GM12801 (cell line): ENCODE results near the gene BRCA1.

Experiments
- TF ChIP-seq, protein P1 (sequence below): IDR thresholded peaks from one replicate; pipeline ENCODE4 v1.5.1; 2011; ENCODE audit warnings: control low read depth; ENCODE audit not compliant: insufficient read length; ENCODE audit errors: extremely low read depth

BRCA1 gene

DNA sequence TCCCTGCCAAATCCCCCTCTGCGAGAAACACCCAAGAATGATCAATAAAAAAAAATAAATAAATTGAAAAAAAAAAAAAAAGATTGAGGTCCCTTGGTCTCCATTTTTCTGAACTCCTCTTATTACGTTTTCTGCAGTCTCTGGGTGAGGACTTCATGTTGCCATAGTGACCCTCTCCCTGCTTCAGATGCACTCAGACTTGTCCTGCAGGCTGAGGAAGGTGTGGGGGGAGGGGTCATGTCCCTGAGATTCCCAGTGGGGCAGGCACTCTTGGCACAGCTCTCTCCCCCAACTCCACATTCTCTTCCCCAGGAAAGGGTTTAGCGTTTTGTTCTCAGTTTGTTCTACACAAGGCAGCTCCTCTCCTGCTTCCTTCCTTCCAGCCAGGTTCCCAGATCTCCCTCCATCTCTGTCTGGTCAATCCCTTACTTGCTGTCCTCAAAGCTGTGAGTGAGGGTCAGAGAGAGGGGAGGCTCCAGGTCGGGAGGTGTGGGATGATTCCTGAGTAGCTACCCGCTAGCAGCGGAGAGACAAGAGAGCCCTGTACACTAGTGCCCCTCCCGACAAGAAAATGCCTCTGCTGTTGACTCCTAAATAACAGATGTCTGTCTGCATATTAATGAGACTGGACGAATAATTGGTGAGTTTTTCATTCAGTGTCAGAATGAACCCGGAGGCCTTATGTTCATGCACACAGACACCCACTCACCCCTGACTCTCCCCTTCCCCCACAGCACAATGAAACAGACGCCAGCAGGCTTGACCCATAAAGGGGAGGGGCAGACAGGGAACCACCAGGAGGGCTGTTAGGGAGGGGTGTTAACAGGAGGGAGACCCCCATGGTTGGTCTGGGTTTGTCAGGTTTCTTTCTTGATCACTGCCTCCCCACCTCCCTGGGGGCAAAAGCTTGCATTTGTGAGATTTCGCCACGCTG, 90.9 kb downstream of the BRCA1 start:
- TF ChIP-seq, protein P1, sequence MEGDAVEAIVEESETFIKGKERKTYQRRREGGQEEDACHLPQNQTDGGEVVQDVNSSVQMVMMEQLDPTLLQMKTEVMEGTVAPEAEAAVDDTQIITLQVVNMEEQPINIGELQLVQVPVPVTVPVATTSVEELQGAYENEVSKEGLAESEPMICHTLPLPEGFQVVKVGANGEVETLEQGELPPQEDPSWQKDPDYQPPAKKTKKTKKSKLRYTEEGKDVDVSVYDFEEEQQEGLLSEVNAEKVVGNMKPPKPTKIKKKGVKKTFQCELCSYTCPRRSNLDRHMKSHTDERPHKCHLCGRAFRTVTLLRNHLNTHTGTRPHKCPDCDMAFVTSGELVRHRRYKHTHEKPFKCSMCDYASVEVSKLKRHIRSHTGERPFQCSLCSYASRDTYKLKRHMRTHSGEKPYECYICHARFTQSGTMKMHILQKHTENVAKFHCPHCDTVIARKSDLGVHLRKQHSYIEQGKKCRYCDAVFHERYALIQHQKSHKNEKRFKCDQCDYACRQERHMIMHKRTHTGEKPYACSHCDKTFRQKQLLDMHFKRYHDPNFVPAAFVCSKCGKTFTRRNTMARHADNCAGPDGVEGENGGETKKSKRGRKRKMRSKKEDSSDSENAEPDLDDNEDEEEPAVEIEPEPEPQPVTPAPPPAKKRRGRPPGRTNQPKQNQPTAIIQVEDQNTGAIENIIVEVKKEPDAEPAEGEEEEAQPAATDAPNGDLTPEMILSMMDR = no peak

DNA sequence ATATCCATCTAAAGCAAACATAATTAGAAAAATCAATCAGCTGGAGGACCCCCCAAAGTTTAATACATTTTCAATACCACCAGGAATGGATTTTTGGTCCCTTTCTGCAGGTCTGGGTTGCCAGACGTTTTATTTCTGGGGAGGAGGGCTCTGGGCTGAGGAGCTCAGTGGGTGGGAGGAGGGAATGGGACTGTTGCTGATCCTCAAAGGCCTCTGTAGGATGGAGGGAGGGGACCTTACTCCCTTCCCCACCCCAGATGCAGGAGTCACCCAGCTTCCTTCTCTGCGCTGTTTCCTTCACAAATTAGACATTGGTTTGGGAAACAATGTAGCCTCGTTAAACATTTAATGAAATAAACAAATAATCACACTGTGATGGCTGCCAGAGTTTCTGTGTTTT, 93.5 kb downstream of the BRCA1 start:
- TF ChIP-seq, protein P1 = no peak

DNA sequence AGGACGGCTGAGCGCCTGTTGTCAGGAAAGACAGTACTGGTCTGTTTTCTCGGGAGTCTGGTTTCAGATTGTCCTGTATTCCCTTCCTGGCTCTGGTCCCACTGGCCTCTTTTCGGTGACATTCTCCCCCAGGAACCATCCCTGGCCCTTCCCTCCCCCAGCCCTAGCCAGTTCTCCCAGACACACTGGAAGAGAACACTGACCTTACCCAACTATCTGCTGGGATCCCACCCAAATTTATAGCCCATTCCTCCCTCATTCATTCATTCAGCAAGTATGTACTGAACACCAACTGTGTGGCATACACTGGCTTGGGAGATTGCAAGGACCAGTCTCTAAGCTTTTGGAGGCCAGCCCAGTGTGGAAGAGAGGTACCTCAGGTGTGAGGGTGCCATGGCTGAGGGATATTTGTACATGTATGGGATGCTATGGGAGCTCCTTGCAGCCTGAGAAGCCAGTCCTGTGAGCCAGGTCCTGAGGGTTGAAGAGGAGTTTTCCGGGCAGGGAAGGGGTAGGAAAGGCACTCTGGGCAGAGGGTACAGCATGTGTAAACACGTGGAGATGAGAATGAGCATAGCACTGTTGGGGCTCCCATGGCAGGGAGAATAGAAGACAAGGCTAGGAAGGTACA, 94.9 kb downstream of the BRCA1 start:
- TF ChIP-seq, protein P1 = no peak

DNA sequence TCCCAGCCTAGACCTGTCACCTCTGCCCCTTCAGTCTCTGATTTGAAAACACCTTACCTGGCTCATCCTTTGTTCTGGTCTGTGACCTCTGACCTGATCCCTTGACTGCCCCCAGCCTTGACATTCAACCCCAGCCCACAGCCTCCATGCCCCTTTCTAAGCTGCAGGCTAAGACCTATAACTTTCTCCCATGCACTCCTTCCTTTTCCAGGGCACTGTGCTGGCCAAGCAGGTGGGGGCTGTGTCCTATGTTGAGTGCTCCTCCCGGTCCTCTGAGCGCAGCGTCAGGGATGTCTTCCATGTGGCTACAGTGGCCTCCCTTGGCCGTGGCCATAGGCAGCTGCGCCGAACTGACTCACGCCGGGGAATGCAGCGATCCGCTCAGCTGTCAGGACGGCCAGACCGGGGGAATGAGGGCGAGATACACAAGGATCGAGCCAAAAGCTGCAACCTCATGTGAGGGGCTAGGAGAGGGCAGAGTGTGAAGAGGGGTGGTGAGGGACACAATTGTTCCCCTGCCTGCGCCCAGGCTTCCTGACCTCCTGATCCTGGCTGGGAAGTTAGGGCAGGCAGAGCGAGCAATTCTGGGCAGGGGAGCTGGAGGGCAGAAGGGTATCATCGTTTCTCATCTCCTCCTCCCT, 96.8 kb downstream of the BRCA1 start:
- TF ChIP-seq, protein P1 = no peak

DNA sequence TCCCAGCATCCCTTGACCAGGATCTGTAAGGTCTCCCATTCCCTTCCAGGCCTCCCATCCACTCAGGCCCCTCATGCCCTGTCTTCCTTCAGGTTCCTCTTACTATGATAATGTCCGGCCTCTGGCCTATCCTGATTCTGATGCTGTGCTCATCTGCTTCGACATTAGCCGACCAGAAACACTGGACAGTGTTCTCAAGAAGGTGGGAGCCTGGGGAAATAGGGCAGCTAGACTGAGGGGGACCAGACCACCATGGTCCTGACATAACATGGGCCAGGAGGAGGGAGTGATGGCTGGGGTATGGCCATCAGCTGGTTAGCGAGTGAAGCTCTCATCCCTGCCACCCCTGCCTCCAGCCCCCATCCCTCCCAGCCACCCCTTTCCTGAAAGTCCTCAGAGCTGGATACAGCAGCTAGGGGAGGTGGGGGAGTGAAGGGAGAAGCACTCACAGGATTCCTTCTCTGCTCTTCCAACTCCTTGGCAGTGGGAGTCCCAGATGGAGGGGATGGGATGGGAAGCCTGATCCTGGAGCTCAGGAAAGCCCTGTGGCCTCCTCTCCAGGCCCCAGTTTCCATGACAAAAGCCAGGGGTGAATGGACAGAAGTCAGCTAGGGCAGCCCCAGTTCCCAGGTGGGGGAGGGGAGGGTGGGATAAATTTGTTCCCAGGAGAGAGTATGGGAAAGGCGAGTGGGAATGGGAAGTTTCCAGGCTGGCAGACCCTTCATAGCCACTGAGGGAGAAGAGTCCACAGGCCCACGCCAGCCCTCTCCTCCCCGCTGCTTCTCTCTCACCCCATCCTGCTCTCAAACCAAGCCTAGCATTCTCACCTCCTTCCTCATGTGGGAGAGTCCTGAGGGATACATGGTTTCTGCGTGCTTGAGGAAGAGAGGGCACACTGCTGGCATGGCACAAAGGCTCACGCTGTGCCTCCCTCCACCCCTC, 97.8 kb downstream of the BRCA1 start:
- TF ChIP-seq, protein P1 = no peak

DNA sequence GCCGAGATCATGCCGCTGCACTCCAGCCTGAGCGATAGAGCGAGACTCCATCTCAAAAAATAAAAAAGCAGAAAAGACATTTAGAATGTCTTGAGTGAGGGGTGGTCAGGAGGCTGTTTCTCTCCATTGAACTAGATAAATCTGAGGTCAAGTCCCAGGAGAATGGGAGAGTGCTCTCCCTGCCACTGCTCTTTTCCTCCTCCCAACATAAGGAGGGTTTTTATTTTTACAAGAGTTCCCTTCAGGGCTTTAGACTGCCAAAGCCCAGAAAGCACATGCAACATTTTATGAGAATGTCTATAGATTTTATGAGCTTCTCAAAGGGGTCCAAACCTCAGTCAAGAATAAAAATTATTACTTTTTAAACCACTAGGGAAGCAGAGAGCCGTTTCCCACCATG, 98.6 kb downstream of the BRCA1 start:
- TF ChIP-seq, protein P1 = no peak
